Dendritic cell treated with granulocyte-macrophage colony-stimulating factor and Interleukin-4, amounts not matched to agents 40 ng/mL and 50 ng/mL, for 4 days (primary cell): Measurements from ENCODE around the gene HOXA9.

Experiments
- H3K27ac Mint-ChIP-seq: one replicate; pipeline ENCODE4 v1.8.0; 2022; ENCODE audit warnings: mild to moderate bottlenecking, mixed read lengths
- H3K27me3 Mint-ChIP-seq: one replicate; pipeline ENCODE4 v1.8.0; 2022; ENCODE audit warnings: mild to moderate bottlenecking, mixed read lengths
- H3K36me3 Mint-ChIP-seq: one replicate; pipeline ENCODE4 v1.8.0; 2022; ENCODE audit warnings: low read depth, mixed read lengths
- H3K4me1 Mint-ChIP-seq: one replicate; pipeline ENCODE4 v1.8.0; 2022; ENCODE audit warnings: low read depth, mixed read lengths
- H3K4me3 Mint-ChIP-seq: one replicate; pipeline ENCODE4 v1.8.0; 2022; ENCODE audit warnings: mild to moderate bottlenecking, moderate library complexity, mixed read lengths
- H3K9me3 Mint-ChIP-seq: one replicate; pipeline ENCODE4 v1.8.0; 2022; ENCODE audit warnings: mixed read lengths
- intact Hi-C: fragments of 100-400 bp; cut with micrococcal nuclease; formaldehyde crosslinking; loops from one replicate; pipeline ENCODE4 v1.15.0; 2022

HOXA9 gene

GRCh38 chr7:27204851-27205322 is 39.5 kb upstream of the HOXA9 start:
- Mint-ChIP-seq H3K9me3 (no peaks in the 10 kb centered on the region), H3K4me1 (peaks cover 65% of the 10 kb centered on the region), H3K27ac (peak overlapping the region; percentile 21), H3K4me3 (peak overlapping the region; percentile 56), H3K36me3 (no peaks in the 10 kb centered on the region), H3K27me3 (peaks cover 98% of the 10 kb centered on the region)
- intact Hi-C loops: no loop called here

- Mint-ChIP-seq H3K4me3 (no peak overlapping the region), H3K36me3 (no peaks in the 10 kb centered on the region), H3K4me1 (peaks cover 71% of the 10 kb centered on the region), H3K9me3 (no peaks in the 10 kb centered on the region), H3K27me3 (peaks cover 94% of the 10 kb centered on the region), H3K27ac (no peak overlapping the region)
- intact Hi-C loops: no loop called here
Observed at GRCh38 chr7:27203964-27204594, 38.7 kb upstream of the HOXA9 start.

- no peaks in the 10 kb centered on the region for H3K36me3 Mint-ChIP-seq
- H3K4me3 Mint-ChIP-seq: no peak overlapping the region
- H3K27me3 Mint-ChIP-seq: peaks cover 94% of the 10 kb centered on the region
- H3K4me1 Mint-ChIP-seq: peaks cover 76% of the 10 kb centered on the region
- no peaks in the 10 kb centered on the region for H3K9me3 Mint-ChIP-seq
- H3K27ac Mint-ChIP-seq: no peak overlapping the region
- intact Hi-C loops: no loop called here
Observed at GRCh38 chr7:27203365-27203953, 38.1 kb upstream of the HOXA9 start.

- Mint-ChIP-seq H3K9me3 (no peaks in the 10 kb centered on the region), H3K27me3 (peaks cover 94% of the 10 kb centered on the region), H3K36me3 (no peaks in the 10 kb centered on the region), H3K27ac (no peak overlapping the region), H3K4me3 (no peak overlapping the region), H3K4me1 (peaks cover 76% of the 10 kb centered on the region)
- intact Hi-C loops: no loop called here
Observed at GRCh38 chr7:27202862-27203134, 37.5 kb upstream of the HOXA9 start.

- Mint-ChIP-seq H3K4me1 (peaks cover 74% of the 10 kb centered on the region), H3K36me3 (no peaks in the 10 kb centered on the region), H3K4me3 (peak overlapping the region; percentile 60), H3K27ac (peak overlapping the region; percentile 12), H3K27me3 (peaks cover 93% of the 10 kb centered on the region), H3K9me3 (no peaks in the 10 kb centered on the region)
- intact Hi-C loops: no loop called here
Observed at GRCh38 chr7:27202018-27202861, 36.9 kb upstream of the HOXA9 start.

GRCh38 chr7:27201580-27202017 is 36.3 kb upstream of the HOXA9 start:
- H3K27me3 Mint-ChIP-seq: peaks cover 88% of the 10 kb centered on the region
- H3K4me1 Mint-ChIP-seq: peaks cover 74% of the 10 kb centered on the region
- H3K27ac Mint-ChIP-seq: peak overlapping the region; percentile 12

GRCh38 chr7:27200761-27201579 is 35.6 kb upstream of the HOXA9 start:
- H3K27ac Mint-ChIP-seq: no peak overlapping the region
- peaks cover 85% of the 10 kb centered on the region for H3K27me3 Mint-ChIP-seq
- H3K36me3 Mint-ChIP-seq: no peaks in the 10 kb centered on the region
- H3K4me3 Mint-ChIP-seq: peak overlapping the region; percentile 60
- H3K4me1 Mint-ChIP-seq: peaks cover 70% of the 10 kb centered on the region
- no peaks in the 10 kb centered on the region for H3K9me3 Mint-ChIP-seq
- intact Hi-C loops: no loop called here

More at GRCh38 chr7:27201580-27202017, 36.3 kb upstream of the HOXA9 start:
- intact Hi-C loops: no loop called here
- no peaks in the 10 kb centered on the region for H3K36me3 Mint-ChIP-seq
- no peaks in the 10 kb centered on the region for H3K9me3 Mint-ChIP-seq
- peak overlapping the region; percentile 60 for H3K4me3 Mint-ChIP-seq

GRCh38 chr7:27199849-27200760 is 34.8 kb upstream of the HOXA9 start, which contains the start of gene HOXA13:
HOXA13 (minus strand) TSS chr7:27200091; CDS start chr7:27200077, 14 bp downstream.
- Mint-ChIP-seq H3K9me3 (no peaks in the 10 kb centered on the region), H3K27ac (no peak within 1 kb of the TSS), H3K36me3 (no peaks in the 10 kb centered on the region), H3K4me1 (peaks cover 62% of the 10 kb centered on the region), H3K27me3 (peaks cover 82% of the 10 kb centered on the region), H3K4me3 (peak within 1 kb of the TSS; percentile 80)
- intact Hi-C loops: loop anchor here (5.0 kb wide), 2 partner anchors 572 to 822 kb away; no protein-coding TSS in a partner anchor

- Mint-ChIP-seq H3K9me3 (no peaks in the 10 kb centered on the region), H3K27ac (no peak overlapping the region), H3K27me3 (peaks cover 82% of the 10 kb centered on the region), H3K4me3 (peak overlapping the region; percentile 54), H3K4me1 (peaks cover 53% of the 10 kb centered on the region), H3K36me3 (no peaks in the 10 kb centered on the region)
- intact Hi-C loops: loop anchor here (5.0 kb wide), 2 partner anchors 573 to 823 kb away; no protein-coding TSS in a partner anchor
Observed at GRCh38 chr7:27198871-27199801, 33.8 kb upstream of the HOXA9 start.

- H3K27me3 Mint-ChIP-seq: peaks cover 82% of the 10 kb centered on the region
- no peak overlapping the region for H3K27ac Mint-ChIP-seq
- H3K9me3 Mint-ChIP-seq: no peaks in the 10 kb centered on the region
- peaks cover 48% of the 10 kb centered on the region for H3K4me1 Mint-ChIP-seq
- intact Hi-C loops: loop anchor here (5.0 kb wide), 2 partner anchors 574 to 824 kb away; no protein-coding TSS in a partner anchor
- no peaks in the 10 kb centered on the region for H3K36me3 Mint-ChIP-seq
- H3K4me3 Mint-ChIP-seq: no peak overlapping the region
Observed at GRCh38 chr7:27198138-27198841, 33.0 kb upstream of the HOXA9 start.

- no peaks in the 10 kb centered on the region for H3K9me3 Mint-ChIP-seq
- peaks cover 48% of the 10 kb centered on the region for H3K4me1 Mint-ChIP-seq
- no peak overlapping the region for H3K4me3 Mint-ChIP-seq
- H3K36me3 Mint-ChIP-seq: no peaks in the 10 kb centered on the region
- intact Hi-C loops: loop anchor here (2.0 to 5.0 kb wide), 3 partner anchors 575 to 825 kb away; no protein-coding TSS in a partner anchor
- peaks cover 81% of the 10 kb centered on the region for H3K27me3 Mint-ChIP-seq
- H3K27ac Mint-ChIP-seq: no peak overlapping the region
Observed at GRCh38 chr7:27197137-27198042, 32.1 kb upstream of the HOXA9 start.
